K562 (cell line): ENCODE data around the gene ALDH16A1. TPM values are rescaled to one million over a fixed set of nuclear protein-coding genes. Genes with fewer than 3 reads are reported as not detected.
A peak's percentile ranks its signal among the peaks of the same experiment; 100 is the strongest.

Experiments
- ADNP ChIP-seq: fragments of 200-800 bp; sonication (Bioruptor generic); IDR thresholded peaks from 2 replicates; pipeline ENCODE4 v1.6.1; 2016; ENCODE audit warnings: missing genetic modification characterization, missing compliant biosample characterization
- BRD9 ChIP-seq: fragments of 450-650 bp; IDR thresholded peaks from 2 replicates; pipeline ENCODE4 v1.6.1; 2018; ENCODE audit warnings: low read depth; ENCODE audit not compliant: partially characterized antibody
- CXXC5 ChIP-seq: fragments of 250-450 bp; sonication (Bioruptor Pico); IDR thresholded peaks from 2 replicates; pipeline ENCODE4 v1.8.0; 2022; ENCODE audit warnings: inconsistent platforms, mild to moderate bottlenecking, moderate library complexity
- DPF2 ChIP-seq: fragments of 450-650 bp; IDR thresholded peaks from 2 replicates; pipeline ENCODE4 v1.6.1; 2016
- E2F1 ChIP-seq: sonication (generic); formaldehyde crosslinking; IDR thresholded peaks from 2 replicates; pipeline ENCODE4 v1.8.1; 2023; ENCODE audit warnings: mild to moderate bottlenecking, missing genetic modification reagents, moderate library complexity
- ELF1 ChIP-seq: fragments of 200-800 bp; sonication (Bioruptor generic); IDR thresholded peaks from 2 replicates; pipeline ENCODE4 v1.6.1; 2016; ENCODE audit warnings: missing genetic modification characterization, missing compliant biosample characterization
- ETV1 ChIP-seq: fragments of 450-650 bp; conservative IDR thresholded peaks from 2 replicates; pipeline ENCODE4 v1.6.1; 2016; ENCODE audit warnings: missing genetic modification characterization, control low read depth, low read depth, missing compliant biosample characterization
- NFRKB ChIP-seq: fragments of 450-650 bp; IDR thresholded peaks from 2 replicates; pipeline ENCODE4 v1.6.1; 2016; ENCODE audit warnings: low read depth
- TEAD1 ChIP-seq, 2 experiments: fragments of 450-650 bp in 1 of 2; sonication (generic) in 1 of 2; formaldehyde crosslinking; IDR thresholded peaks; 2 replicates each; pipeline versions ENCODE4 v1.4.0 to v1.8.0; 2020 to 2022; ENCODE audit warnings: mild to moderate bottlenecking in 2 of 2, missing genetic modification reagents in 1 of 2
- ZBTB40 ChIP-seq, 2 experiments: fragments of 450-650 bp in 1 of 2; sonication (generic) in 1 of 2; formaldehyde crosslinking in 1 of 2; IDR thresholded peaks; 2 replicates each; pipeline versions ENCODE4 v1.7.1 to v1.9.0; 2016 to 2022; ENCODE audit warnings: inconsistent platforms in 1 of 2, mild to moderate bottlenecking in 1 of 2, missing genetic modification reagents in 1 of 2
- ZNF586 ChIP-seq: fragments of 450-650 bp; formaldehyde crosslinking; conservative IDR thresholded peaks from 2 replicates; pipeline ENCODE4 v1.4.0; 2020; ENCODE audit warnings: mild to moderate bottlenecking, moderate library complexity
- ZNF589 ChIP-seq: fragments of 200-800 bp; sonication (Bioruptor generic); IDR thresholded peaks from 2 replicates; pipeline ENCODE4 v1.6.1; 2016; ENCODE audit warnings: low read depth, missing genetic modification characterization, missing compliant biosample characterization
- polyA plus RNA-seq, 8 experiments: library from polyadenylated mRNA; depleted of rRNA in 4 of 8; stranded (reverse) in 5 of 8; unstranded in 3 of 8; fragments of >200 nt; fragmentation: Nextera tagmentation in 2 of 8; fragmentation: Illumina TruSeq in 1 of 8; extraction: Ambion mirVana in 2 of 8; extraction: Trizol in 1 of 8; gene quantifications; 2 replicates each; pipeline versions ENCODE4 v1.2.1 to v1.2.3, GENCODE V29; 2011 to 2014; ENCODE audit warnings: inconsistent platforms in 1 of 8, missing spikeins in 1 of 8
- total RNA-seq, 7 experiments: library from RNA; depleted of rRNA in 6 of 7; stranded (reverse); fragments of >200 nt in 6 of 7; fragmentation: Illumina TruSeq in 2 of 7; extraction: Trizol in 2 of 7; gene quantifications; 2 replicates each; pipeline versions ENCODE4 v1.2.1 to v1.2.3, GENCODE V29; 2011 to 2021; ENCODE audit warnings: low replicate concordance in 1 of 7
- TF ChIP-seq, protein P1 (sequence below), 3 experiments: IDR thresholded peaks in 2 of 3; conservative IDR thresholded peaks in 1 of 3; 2 replicates each; pipeline ENCODE4 v1.5.1; 2011 to 2012; ENCODE audit warnings: low read length in 3 of 3, mild to moderate bottlenecking in 3 of 3, control low read depth in 2 of 3, improper control_type of control experiment in 1 of 3, inconsistent platforms in 1 of 3, low read depth in 1 of 3, mixed read lengths in 1 of 3, moderate library complexity in 1 of 3; ENCODE audit not compliant: insufficient read depth in 2 of 3
- TF ChIP-seq, protein P2 (sequence below), 2 experiments: fragments of 450-650 bp; IDR thresholded peaks; 2 replicates each; pipeline ENCODE4 v1.6.1; 2016

Gene ALDH16A1
- total and polyA plus RNA-seq, 9 of the 15 experiments (the other 6 are each of a cell fraction or from before 2014, with no cell fraction given) = 2.2 to 52.2 (median 7.6) TPM

DNA sequence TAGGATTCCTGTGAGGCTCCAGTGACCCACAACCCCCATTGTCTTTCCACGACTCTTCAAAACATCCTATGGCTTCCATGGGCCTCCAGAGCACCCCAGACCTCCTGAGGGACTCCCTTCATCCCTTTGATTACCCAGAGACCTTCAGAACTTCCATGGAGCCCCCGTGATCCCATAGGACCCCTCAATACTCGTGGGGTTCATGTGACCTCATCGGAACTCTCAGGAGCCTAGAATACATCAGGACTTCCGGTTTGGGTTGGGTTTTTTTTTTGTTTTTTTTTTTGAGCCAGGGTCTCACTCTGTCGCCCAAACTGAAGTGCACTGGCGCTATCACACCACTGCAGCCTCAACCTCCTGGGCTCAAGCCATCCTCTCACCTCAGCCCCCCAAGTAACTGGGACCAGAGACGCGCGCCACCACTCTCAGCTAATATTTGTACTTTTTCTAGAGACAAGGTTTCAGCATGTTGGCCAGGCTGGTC, 774 bp downstream of the ALDH16A1 start (continued):
- TF ChIP-seq ZBTB40 (IDR thresholded peaks at IDR 0.05) (peak; percentile 50), ZBTB40 (CRISPR knock-in tag; IDR thresholded peaks at IDR 0.05) (no peak), ADNP (no peak), DPF2 (peak; percentile 52), TEAD1 (CRISPR knock-in tag; IDR thresholded peaks at IDR 0.05) (no peak), NFRKB (peak; percentile 36), CXXC5 (0 out of 2 replicates have a peak, but pooled peaks have one; percentile 6), ELF1 (tag) (peak; percentile 81), BRD9 (peak; percentile 64), ZNF589 (CRISPR knock-in tag) (0 out of 2 replicates have a peak, but pooled peaks have one; percentile 24), ETV1 (tag) (peak; percentile 84; the same call in 1 of the 2 replicates), ZNF586 (CRISPR knock-in tag) (no peak), E2F1 (no peak)
- TF ChIP-seq, protein P1, sequence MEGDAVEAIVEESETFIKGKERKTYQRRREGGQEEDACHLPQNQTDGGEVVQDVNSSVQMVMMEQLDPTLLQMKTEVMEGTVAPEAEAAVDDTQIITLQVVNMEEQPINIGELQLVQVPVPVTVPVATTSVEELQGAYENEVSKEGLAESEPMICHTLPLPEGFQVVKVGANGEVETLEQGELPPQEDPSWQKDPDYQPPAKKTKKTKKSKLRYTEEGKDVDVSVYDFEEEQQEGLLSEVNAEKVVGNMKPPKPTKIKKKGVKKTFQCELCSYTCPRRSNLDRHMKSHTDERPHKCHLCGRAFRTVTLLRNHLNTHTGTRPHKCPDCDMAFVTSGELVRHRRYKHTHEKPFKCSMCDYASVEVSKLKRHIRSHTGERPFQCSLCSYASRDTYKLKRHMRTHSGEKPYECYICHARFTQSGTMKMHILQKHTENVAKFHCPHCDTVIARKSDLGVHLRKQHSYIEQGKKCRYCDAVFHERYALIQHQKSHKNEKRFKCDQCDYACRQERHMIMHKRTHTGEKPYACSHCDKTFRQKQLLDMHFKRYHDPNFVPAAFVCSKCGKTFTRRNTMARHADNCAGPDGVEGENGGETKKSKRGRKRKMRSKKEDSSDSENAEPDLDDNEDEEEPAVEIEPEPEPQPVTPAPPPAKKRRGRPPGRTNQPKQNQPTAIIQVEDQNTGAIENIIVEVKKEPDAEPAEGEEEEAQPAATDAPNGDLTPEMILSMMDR (IDR thresholded peaks at IDR 0.05 in 2 of 3, conservative IDR thresholded peaks at IDR 0.05 in 1 of 3; ENCODE audit: insufficient read depth in 2 of 3, low read depth in 1 of 3, low read length in 3 of 3) = no peak
- TF ChIP-seq, protein P2, sequence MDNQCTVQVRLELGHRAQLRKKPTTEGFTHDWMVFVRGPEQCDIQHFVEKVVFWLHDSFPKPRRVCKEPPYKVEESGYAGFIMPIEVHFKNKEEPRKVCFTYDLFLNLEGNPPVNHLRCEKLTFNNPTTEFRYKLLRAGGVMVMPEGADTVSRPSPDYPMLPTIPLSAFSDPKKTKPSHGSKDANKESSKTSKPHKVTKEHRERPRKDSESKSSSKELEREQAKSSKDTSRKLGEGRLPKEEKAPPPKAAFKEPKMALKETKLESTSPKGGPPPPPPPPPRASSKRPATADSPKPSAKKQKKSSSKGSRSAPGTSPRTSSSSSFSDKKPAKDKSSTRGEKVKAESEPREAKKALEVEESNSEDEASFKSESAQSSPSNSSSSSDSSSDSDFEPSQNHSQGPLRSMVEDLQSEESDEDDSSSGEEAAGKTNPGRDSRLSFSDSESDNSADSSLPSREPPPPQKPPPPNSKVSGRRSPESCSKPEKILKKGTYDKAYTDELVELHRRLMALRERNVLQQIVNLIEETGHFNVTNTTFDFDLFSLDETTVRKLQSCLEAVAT (IDR thresholded peaks at IDR 0.05) = 0 out of 4 replicates have a peak, but pooled peaks of 1 of the 2 experiments have one; percentile 14
